ENCODE data around the gene ELF3.
"Not testable (repeated sequence)": the region's sequence is repeated elsewhere in the genome, so short reads cannot be mapped to it uniquely, and the experiment has no call there.

DNA sequence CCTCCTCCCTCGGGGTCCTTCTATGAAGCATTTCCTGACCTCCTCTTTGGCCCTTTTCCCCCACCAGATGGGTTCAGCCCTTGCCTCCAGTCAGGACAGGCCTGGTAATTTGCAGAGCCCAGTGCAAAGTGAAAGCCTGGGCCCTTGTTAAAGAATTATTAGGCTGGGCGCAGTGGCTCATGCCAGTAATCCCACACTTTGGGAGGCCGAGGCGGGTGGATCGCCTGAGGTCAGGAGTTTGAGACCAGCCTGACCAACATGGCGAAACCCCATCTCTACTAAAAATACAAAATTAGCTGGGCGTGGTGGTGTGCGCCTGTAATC is 8.8 kb downstream of the ELF3 start:
- TF ChIP-seq POLR2AphosphoS5 (IDR thresholded peaks at IDR 0.05): not testable (repeated sequence)
- TF ChIP-seq, protein P1, sequence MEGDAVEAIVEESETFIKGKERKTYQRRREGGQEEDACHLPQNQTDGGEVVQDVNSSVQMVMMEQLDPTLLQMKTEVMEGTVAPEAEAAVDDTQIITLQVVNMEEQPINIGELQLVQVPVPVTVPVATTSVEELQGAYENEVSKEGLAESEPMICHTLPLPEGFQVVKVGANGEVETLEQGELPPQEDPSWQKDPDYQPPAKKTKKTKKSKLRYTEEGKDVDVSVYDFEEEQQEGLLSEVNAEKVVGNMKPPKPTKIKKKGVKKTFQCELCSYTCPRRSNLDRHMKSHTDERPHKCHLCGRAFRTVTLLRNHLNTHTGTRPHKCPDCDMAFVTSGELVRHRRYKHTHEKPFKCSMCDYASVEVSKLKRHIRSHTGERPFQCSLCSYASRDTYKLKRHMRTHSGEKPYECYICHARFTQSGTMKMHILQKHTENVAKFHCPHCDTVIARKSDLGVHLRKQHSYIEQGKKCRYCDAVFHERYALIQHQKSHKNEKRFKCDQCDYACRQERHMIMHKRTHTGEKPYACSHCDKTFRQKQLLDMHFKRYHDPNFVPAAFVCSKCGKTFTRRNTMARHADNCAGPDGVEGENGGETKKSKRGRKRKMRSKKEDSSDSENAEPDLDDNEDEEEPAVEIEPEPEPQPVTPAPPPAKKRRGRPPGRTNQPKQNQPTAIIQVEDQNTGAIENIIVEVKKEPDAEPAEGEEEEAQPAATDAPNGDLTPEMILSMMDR (IDR thresholded peaks at IDR 0.05): not testable (repeated sequence)
